Activated CD4-positive, CD25-positive, alpha-beta regulatory T cell treated with anti-CD3 and anti-CD28 coated beads, Interleukin-2, amount 50 U/mL, for 16 hours (primary cell): ENCODE data around the gene NOX5.

ENCODE experiments used
- DNase-seq: peaks from one replicate; pipeline ENCODE4 v3.0.0-alpha.2; 2020; ENCODE audit warnings: low read depth, low spot score

The NOX5 gene

DNA sequence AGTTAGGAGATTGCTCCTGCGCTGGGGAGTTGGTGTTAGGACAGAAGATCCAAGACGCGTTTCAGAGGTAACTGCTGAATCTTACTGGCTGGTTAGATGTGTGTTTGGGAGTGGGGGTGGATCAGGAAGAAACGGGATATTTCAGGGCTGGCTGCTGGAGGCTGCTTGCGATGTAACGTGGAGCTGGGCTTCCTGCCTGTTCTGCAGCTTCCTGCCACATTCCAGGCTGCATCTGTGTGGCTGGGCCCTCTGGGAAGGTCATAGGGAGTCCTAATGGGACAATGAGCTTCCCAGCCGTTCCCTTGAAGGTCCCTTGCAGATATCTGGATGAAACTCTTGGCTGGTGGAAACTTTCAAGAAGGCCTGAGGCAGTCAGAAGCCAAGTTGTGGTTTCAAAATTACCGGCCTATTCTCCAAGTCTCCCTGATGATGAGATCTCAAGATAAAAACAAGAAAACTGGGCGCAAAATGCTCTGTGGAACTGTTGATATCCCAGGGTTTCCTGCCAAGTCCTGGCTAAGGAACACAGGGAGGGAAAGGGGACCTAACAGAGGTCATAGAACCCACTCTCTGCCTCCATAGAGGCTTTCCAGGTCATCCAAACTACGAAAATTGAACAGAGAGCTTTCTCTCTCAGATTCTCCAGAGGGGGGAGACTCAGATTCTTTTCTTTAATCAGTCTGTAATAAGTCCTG, 67.0 kb downstream of the NOX5 start:
- no peak for DNase-seq

DNA sequence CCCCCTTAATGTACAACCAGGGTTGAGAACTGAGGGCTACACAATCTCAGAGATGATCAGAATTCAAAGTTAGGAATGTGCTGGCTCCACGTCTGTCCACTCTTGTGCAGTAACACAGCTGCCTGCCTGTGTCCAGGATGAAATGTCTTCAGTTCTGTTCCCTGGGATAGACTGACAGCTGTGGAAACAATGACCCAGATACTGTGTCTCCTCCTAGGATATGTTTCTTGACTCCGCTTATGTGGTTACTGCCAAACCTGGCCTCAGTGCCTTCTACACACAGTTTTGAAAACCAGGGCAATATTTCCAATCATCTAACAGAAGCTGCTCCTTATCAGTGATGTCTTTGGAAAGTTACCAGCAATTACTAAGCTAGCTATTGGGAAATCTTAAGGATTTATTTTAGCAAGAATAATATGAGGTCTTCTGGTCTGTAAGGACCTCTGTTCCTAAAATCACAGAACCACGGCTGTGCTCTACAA, 67.6 kb downstream of the NOX5 start:
- DNase-seq, result no peak

- DNase-seq, result no peak
These were observed 68.1 kb downstream of the NOX5 start for GRCh38 chr15:69082554-69082953.

GRCh38 chr15:69084404-69085030, 70.0 kb downstream of the NOX5 start:
- DNase-seq, result no peak

DNA sequence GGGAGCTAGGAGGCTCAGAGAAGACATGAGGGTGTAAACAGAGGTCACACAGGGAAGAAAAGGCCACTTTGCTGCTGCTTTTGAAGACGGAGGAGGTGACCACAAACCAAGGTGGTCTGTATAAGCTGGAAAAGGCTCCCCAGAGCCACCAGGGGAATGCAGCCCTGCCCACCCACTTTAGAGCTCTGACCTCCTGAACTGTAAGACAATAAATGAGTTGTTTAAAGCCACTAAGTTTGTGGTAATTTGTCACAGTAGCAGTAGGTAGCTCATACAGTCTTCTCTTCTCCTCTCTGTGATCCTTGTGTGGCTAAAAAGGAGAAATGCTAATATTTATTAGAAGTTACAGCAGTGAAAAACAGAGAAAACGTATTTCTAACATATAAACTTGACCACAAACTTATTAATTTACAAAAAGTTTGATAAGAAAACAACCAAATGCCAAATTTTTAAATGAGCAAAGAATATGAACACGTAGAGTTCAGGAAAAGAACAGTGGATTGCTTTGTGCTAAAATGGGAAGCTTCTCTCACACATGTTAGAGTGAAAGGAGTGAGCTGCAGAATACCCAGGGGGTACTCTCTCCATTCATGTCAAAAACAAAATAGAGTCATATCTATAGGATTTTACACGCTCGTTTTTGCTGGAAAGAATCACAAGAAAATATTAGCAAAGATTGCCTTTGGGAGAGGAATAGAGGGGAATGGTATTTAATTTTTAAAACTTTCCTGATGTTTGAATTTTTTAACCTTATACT, 71.0 kb downstream of the NOX5 start:
- no peak for DNase-seq

GRCh38 chr15:69086427-69087204, 72.1 kb downstream of the NOX5 start:
- no peak for DNase-seq

DNA sequence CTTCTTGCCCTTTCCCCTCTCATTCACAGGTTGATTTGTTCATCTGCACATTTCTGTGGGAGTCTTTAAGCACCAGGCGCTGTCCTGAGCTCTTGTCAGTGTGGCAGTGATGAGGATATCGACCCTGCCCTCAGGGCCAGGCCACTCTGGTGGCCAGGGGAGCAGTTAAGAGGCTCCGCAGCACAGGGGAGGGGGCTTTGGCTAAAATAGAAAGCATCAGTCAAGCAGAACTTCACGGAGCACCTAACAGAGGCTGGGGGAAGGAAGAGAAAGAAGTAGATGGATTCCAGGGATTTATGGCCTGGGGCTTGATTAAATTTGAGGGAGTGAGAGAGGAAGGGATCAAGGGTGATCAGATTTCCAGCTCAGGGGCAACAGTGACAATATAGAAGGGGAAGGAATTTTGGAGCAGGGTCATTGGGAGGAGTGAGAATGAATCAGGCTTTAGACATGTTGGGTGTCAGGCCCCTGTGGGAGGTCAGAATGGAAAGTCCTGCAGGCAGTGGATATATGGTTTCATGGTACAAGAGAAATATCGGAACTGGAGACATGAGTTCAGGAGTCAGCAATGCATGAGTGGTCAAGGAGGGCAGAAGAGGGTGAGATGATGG, 73.0 kb downstream of the NOX5 start:
- no peak for DNase-seq

DNA sequence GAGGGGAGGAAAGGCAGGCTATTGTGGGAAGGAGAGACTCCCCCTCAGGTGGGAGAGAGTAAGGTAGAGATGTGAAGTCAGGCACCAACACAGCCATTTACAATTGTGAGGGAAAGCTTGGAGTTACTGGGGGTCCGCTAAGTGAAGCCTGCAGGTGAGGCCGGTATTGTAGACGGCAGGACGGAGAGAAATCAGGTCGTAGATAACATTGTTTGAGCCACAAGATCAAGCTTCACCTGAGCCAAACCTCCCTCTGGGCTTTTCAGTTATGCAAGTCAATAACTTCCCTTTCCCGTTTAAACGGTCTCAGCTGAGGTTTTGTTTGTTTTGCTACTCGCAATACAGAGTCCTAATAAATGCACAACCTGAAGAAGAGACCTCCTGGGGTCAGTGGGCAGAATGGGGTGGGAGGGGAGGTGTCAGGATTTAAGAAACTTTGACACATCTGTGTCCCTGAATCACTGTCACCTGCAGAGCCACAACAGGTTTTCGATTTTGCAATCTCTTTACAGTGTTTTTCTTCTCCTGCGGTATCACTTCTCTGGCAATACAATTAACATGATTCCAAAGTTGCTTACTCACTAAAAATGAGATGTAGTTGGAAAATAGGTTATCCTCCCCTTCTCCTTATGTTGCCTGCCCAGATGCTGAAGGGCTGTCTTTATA, 73.9 kb downstream of the NOX5 start:
- DNase-seq, result no peak

GRCh38 chr15:69089258-69089657, 74.8 kb downstream of the NOX5 start:
- no peak for DNase-seq

DNA sequence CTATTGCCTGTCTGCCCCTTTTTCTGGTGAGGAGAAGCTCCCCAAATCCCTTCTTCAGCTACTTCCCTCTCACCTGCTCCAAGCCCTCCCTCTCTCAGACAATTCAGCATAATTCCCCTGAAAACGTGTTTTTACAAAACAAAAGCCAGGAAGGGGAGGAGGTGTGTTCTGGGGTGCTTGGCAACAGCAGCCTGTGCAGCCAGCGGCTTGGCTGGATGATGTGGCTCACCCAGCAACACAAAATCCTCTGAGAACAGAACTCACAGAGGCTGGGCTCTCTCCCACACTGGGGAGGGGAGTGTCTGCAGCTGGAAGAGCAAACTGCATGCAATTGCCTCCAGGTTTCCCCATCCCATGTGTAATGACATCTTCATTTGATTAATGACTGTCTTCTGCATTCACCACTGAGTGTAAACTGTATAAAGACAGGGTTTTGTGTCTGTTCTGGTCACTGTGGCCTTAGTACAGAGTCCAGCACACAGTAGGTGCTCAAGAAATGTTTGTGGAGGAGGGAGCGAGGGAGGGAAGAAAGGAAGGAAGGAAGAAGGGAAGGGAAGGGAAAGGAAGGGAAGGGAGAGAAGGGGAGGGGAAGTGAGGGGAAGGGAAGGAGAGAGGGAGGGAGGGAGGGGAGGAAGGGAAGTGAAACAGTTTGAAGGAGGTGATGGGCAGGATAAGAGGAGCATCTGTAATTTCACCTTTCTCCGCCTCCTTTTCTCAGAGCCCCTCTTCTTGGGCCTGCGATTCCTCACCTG, 75.9 kb downstream of the NOX5 start:
- DNase-seq, result no peak

DNA sequence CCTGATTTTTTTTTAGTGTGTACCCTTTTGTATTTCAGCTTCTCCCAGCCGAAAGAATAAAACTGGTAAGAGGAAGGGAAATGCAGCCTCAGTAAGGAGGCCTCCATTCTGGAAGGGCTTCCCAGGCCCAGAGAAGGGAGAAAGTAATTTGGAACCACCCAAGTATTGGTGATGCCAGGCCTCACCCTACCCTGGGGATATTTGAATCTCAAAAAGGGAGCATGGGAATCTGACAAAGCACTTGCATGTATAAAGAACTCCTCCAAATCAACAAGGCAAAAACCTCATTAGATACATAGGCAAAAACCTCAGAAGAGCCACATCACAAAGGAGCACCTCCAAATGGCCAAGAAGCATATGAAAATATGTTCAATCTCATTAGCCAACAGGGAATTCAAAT, 77.2 kb downstream of the NOX5 start:
- DNase-seq, result no peak

DNA sequence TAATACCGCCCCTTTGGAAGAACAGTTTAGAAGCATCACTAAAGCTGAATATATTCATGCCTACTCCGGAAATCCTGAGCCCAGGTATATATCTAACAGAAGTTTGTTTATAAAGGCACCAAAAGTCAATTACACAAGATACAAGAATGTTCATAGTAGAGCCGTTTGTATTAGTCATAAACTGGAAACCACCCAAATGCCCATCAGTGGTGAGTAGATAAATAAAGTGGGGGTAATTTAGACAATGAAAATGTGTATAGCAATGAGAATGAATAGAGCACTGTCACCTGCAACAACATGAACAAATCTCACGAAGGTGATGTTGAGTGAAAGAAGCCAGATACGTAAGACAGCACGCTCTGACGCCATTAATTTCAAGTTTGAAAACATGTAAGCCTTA, 77.7 kb downstream of the NOX5 start:
- no peak for DNase-seq

GRCh38 chr15:69093127-69093526, 78.6 kb downstream of the NOX5 start:
- DNase-seq, result no peak

- DNase-seq, result no peak
These were observed 79.1 kb downstream of the NOX5 start for GRCh38 chr15:69093614-69094013.

- no peak for DNase-seq
These were observed 79.8 kb downstream of the NOX5 start for GRCh38 chr15:69094124-69094921.

DNA sequence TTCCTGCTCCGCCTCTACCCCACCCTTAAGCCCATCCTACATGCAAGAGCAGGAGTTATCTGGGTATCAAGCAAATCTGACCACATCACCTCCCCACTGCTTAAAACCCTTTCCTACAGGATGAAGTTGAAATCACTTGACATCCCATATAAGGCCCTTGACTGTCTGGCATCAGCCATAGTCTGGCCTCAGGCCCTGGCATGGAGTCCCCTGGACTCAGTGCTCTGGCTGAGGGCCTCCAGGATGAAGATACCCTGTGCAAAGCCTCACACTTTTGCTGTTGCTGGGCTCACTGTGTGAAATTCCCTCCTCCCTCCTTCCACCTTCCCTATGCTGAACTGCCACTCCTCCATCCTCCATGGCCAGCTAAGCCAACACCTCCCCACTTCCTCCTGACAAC, 80.8 kb downstream of the NOX5 start:
- DNase-seq, result no peak

DNA sequence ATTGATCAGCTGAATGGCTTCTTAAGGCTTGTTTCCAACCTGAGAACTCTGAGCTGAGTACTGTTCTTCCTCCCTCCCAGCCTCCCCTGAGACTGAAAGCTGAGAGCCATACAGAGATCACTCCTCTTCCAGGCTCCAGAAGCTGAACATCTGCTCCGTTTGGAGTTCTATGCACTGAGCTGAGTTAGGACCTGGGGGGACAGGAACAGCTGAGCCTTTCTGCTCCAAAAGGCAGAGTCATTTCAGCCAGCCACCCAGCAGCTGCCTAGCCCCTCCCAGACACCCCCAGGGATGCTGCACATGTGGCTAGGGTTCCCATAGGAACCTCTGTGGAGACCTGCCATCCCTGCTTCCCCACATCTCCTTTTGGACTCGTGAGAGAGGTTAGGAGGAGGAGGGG, 81.7 kb downstream of the NOX5 start:
- DNase-seq, result no peak

DNA sequence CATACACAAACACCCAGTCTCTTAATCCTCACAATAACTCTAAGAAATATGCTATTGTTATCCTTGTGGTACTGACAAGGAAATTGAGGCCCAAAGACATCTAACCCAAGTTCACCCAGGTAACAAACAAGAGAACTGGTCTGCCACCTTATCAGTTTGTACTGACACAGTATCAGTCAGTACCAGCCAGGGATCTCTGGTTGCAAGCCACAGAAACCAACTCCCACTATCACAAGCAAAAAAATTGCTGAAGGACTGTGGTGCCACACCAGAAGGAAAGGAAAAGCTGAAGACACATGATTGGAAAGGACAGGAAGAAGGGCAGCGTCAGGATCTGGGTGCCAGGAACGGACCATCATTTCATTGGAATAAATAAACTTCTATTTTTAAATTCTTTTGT, 82.1 kb downstream of the NOX5 start:
- DNase-seq, result no peak

- no peak for DNase-seq
These were observed 84.3 kb downstream of the NOX5 start for GRCh38 chr15:69098771-69099170.
